ENCODE data around the gene PTCD1.

DNA sequence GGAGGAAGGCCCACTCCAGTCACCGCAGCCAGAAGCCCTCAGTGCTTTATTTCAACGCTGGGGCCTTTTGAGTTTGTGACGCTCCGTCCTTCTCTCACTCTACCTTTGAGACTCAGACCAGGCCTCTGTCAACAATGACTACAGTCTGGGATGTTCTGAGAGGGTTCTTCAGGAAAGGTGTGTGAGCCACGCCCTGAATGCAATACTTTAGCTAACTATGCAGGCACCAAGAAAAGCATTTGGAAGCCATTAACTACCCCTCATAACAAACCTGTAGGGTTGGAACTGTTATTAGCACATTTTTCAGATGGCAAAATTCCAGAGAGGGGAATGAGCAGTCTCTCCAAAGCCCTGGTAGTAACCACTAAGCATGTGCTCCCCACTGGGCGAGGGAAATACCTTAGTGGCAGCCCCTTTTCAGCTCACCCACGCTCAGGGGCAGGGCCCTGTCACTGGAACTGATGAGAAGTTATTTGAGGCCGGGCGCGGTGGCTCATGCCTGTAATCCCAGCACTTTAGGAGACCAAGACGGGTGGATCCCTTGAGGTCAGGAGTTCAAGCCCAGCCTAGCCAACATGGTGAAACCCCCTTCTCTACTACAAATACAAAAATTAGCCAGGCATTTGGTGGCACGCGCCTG lies 69.7 kb downstream of the PTCD1 start:
- TF ChIP-seq, protein P1, sequence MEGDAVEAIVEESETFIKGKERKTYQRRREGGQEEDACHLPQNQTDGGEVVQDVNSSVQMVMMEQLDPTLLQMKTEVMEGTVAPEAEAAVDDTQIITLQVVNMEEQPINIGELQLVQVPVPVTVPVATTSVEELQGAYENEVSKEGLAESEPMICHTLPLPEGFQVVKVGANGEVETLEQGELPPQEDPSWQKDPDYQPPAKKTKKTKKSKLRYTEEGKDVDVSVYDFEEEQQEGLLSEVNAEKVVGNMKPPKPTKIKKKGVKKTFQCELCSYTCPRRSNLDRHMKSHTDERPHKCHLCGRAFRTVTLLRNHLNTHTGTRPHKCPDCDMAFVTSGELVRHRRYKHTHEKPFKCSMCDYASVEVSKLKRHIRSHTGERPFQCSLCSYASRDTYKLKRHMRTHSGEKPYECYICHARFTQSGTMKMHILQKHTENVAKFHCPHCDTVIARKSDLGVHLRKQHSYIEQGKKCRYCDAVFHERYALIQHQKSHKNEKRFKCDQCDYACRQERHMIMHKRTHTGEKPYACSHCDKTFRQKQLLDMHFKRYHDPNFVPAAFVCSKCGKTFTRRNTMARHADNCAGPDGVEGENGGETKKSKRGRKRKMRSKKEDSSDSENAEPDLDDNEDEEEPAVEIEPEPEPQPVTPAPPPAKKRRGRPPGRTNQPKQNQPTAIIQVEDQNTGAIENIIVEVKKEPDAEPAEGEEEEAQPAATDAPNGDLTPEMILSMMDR (IDR thresholded peaks at IDR 0.05 in 8 of 11, conservative IDR thresholded peaks at IDR 0.05 in 3 of 11): no peak
- TF ChIP-seq POLR2AphosphoS5 (IDR thresholded peaks at IDR 0.05) (no peak), POLR2A (IDR thresholded peaks at IDR 0.05) (no peak)

All from spleen (tissue), 7 donors.